Memory B cell (primary cell): Measurements from ENCODE around the gene CMIP.
A peak's percentile ranks its signal among the peaks of the same experiment; 100 is the strongest.
"Not testable (repeated sequence)": the region's sequence is repeated elsewhere in the genome, so short reads cannot be mapped to it uniquely, and the experiment has no call there.

ENCODE experiments used
- ATAC-seq: fragments of 150-1000 bp; cut with Tn5 transposase; 2 replicates; pipeline ENCODE4 v1.10.0; 2021; ENCODE audit warnings: low read depth, mild to moderate bottlenecking, moderate library complexity
- DNase-seq, 2 donors: peaks; one replicate each; pipeline ENCODE4 v3.0.0; 2022; ENCODE audit warnings: low spot score in 2 of 2
- H3K27ac Mint-ChIP-seq: one replicate; pipeline ENCODE4 v1.8.0; 2022; ENCODE audit warnings: mild to moderate bottlenecking, moderate library complexity, mixed read lengths
- H3K27me3 Mint-ChIP-seq: one replicate; pipeline ENCODE4 v1.8.0; 2022; ENCODE audit warnings: mixed read lengths
- H3K36me3 Mint-ChIP-seq: one replicate; pipeline ENCODE4 v1.8.0; 2022; ENCODE audit warnings: mild to moderate bottlenecking, mixed read lengths
- H3K4me1 Mint-ChIP-seq: one replicate; pipeline ENCODE4 v1.8.0; 2022; ENCODE audit warnings: mixed read lengths
- H3K4me3 Mint-ChIP-seq: one replicate; pipeline ENCODE4 v1.8.0; 2022; ENCODE audit warnings: mild to moderate bottlenecking, moderate library complexity, mixed read lengths
- H3K9me3 Mint-ChIP-seq: one replicate; pipeline ENCODE4 v1.8.0; 2022; ENCODE audit warnings: mixed read lengths

Gene CMIP

DNA sequence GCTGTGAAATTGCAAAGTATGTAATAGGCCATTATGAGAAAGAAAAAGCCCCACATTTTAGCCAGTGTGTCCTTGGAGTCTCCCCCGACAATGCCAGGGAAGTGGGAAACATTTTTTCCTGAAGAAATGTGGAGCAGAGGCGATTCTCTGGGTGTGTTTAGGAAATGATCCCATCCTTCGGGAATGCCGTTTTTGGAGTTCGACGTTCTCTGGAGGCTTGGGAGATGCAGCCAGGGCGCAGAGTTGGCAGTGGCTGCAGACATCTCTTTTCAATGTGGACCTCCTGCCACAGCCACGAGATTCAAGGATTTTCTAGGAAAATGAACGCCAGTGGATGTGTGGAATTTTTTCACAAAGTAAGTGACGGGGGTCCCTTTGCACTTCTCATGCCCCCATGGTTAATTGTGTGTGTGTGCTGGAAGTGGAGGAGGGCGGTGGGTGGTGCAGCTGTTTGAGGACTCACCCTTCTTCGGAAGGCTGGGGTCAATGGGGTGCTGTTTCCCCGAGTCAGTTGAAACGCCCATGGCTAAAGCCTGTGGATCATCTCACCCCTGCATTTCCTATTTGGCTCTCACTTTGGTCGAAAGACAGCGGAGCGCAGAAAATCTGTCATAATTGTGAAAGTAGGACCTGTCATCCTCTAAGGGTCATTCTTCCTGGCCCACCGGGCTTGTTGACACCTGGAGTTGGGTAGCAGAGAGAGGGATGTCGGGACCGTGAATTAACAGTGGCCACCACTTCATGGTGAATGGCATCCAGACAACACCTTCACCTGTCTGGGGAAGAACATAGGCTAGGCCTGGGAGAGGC is 73.2 kb downstream of the CMIP start:
- peaks cover 43% of the 10 kb centered on the region for H3K4me1 Mint-ChIP-seq
- DNase-seq: no peak
- H3K36me3 Mint-ChIP-seq: no peaks in the 10 kb centered on the region
- H3K27ac Mint-ChIP-seq: no peak overlapping the region
- H3K9me3 Mint-ChIP-seq: no peaks in the 10 kb centered on the region
- no peak for ATAC-seq
- no peaks in the 10 kb centered on the region for H3K27me3 Mint-ChIP-seq
- no peak overlapping the region for H3K4me3 Mint-ChIP-seq

DNA sequence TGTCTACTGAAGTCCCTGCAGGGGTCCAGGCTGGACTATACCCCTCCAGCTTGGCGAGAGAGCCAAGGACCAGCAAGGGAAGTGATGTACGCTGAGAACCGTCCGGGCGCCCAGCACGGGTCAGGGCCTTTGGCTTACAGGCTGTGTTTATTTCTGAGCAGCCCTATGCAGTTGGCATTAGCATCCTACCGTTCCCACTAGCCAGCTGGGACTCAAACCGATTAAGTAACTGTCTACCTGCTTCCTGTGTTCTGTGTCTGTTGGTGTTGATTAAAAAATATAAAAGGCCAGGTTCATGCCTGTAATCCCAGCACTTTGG is 73.8 kb downstream of the CMIP start:
- no peaks in the 10 kb centered on the region for H3K9me3 Mint-ChIP-seq
- DNase-seq (no peak), ATAC-seq (no peak)
- peaks cover 2% of the 10 kb centered on the region for H3K36me3 Mint-ChIP-seq
- H3K4me3 Mint-ChIP-seq: no peak overlapping the region
- no peak overlapping the region for H3K27ac Mint-ChIP-seq
- peaks cover 38% of the 10 kb centered on the region for H3K4me1 Mint-ChIP-seq
- no peaks in the 10 kb centered on the region for H3K27me3 Mint-ChIP-seq

GRCh38 chr16:81519301-81520150 is 74.9 kb downstream of the CMIP start:
- DNase-seq (no peak), ATAC-seq (no peak)
- Mint-ChIP-seq H3K9me3 (no peaks in the 10 kb centered on the region), H3K27ac (peak overlapping the region; percentile 84), H3K4me3 (no peak overlapping the region), H3K27me3 (no peaks in the 10 kb centered on the region), H3K36me3 (peaks cover 2% of the 10 kb centered on the region), H3K4me1 (peaks cover 29% of the 10 kb centered on the region)

- ATAC-seq: no peak
- H3K4me1 Mint-ChIP-seq: peaks cover 26% of the 10 kb centered on the region
- DNase-seq: no peak
- no peak overlapping the region for H3K4me3 Mint-ChIP-seq
- no peaks in the 10 kb centered on the region for H3K27me3 Mint-ChIP-seq
- H3K27ac Mint-ChIP-seq: peak overlapping the region; percentile 84
- no peaks in the 10 kb centered on the region for H3K9me3 Mint-ChIP-seq
- H3K36me3 Mint-ChIP-seq: peaks cover 2% of the 10 kb centered on the region
These were observed 75.5 kb downstream of the CMIP start for GRCh38 chr16:81520151-81520470.

DNA sequence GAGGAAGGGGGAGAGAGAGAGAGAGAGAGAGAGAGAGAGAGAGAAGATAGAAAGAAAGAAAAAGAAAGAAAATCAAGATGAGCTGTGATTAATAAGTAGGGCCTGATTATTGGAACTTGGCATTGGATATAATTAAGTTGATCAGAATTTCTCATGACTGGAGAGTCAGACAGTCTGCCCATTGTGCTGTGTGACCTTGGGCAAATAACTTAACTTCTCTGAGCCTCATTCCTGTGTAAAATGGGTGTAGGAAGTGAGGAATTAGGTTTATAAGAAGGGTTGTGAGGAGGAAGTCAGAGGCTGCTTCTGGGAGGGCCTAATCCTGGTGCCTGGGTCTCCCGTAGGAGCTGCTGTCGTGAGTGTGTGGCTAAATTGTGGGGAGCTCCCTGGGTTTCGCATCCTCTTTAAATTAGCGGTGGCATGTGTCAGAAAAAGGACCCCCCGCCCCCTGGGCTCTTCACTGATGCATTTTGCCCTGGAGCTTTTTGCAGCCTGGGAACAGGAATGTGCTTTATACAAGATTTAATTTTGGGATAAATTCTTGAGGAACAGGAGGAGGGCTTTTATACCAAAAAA is 76.0 kb downstream of the CMIP start:
- ATAC-seq: peak; percentile 52
- Mint-ChIP-seq H3K9me3 (no peaks in the 10 kb centered on the region), H3K4me3 (no peak overlapping the region), H3K36me3 (peaks cover 2% of the 10 kb centered on the region), H3K4me1 (peaks cover 26% of the 10 kb centered on the region), H3K27ac (peak overlapping the region; percentile 84), H3K27me3 (no peaks in the 10 kb centered on the region)
- no peak for DNase-seq

GRCh38 chr16:81521141-81521626 is 76.6 kb downstream of the CMIP start:
- H3K4me3 Mint-ChIP-seq: no peak overlapping the region
- H3K4me1 Mint-ChIP-seq: peaks cover 23% of the 10 kb centered on the region
- no peaks in the 10 kb centered on the region for H3K9me3 Mint-ChIP-seq
- peak overlapping the region; percentile 84 for H3K27ac Mint-ChIP-seq
- no peaks in the 10 kb centered on the region for H3K27me3 Mint-ChIP-seq
- ATAC-seq (peak; percentile 94), DNase-seq (peak; percentile 57 to 69)
- H3K36me3 Mint-ChIP-seq: peaks cover 2% of the 10 kb centered on the region

- ATAC-seq (no peak), DNase-seq (no peak)
- Mint-ChIP-seq H3K36me3 (peaks cover 5% of the 10 kb centered on the region), H3K4me3 (no peak overlapping the region), H3K9me3 (no peaks in the 10 kb centered on the region), H3K27me3 (no peaks in the 10 kb centered on the region), H3K27ac (no peak overlapping the region), H3K4me1 (peaks cover 22% of the 10 kb centered on the region)
These were observed 77.6 kb downstream of the CMIP start for GRCh38 chr16:81522108-81522701.

GRCh38 chr16:81522851-81523250 is 78.2 kb downstream of the CMIP start:
- not testable (repeated sequence) for H3K9me3 Mint-ChIP-seq, H3K27me3 Mint-ChIP-seq, ATAC-seq, DNase-seq, H3K4me3 Mint-ChIP-seq, H3K36me3 Mint-ChIP-seq
- Mint-ChIP-seq H3K4me1 (peaks cover 22% of the 10 kb centered on the region), H3K27ac (peak overlapping the region; percentile 33)

GRCh38 chr16:81523387-81524115 is 78.9 kb downstream of the CMIP start:
- H3K36me3 Mint-ChIP-seq: peaks cover 5% of the 10 kb centered on the region
- H3K27ac Mint-ChIP-seq: peak overlapping the region; percentile 33
- H3K4me1 Mint-ChIP-seq: peaks cover 24% of the 10 kb centered on the region
- H3K27me3 Mint-ChIP-seq: no peaks in the 10 kb centered on the region
- no peak overlapping the region for H3K4me3 Mint-ChIP-seq
- H3K9me3 Mint-ChIP-seq: no peaks in the 10 kb centered on the region
- ATAC-seq: no peak
- DNase-seq: no peak

GRCh38 chr16:81524382-81524781 is 79.8 kb downstream of the CMIP start:
- DNase-seq (no peak), ATAC-seq (no peak)
- Mint-ChIP-seq H3K27me3 (no peaks in the 10 kb centered on the region), H3K4me1 (peaks cover 31% of the 10 kb centered on the region), H3K4me3 (no peak overlapping the region), H3K9me3 (no peaks in the 10 kb centered on the region), H3K36me3 (peaks cover 5% of the 10 kb centered on the region), H3K27ac (no peak overlapping the region)

DNA sequence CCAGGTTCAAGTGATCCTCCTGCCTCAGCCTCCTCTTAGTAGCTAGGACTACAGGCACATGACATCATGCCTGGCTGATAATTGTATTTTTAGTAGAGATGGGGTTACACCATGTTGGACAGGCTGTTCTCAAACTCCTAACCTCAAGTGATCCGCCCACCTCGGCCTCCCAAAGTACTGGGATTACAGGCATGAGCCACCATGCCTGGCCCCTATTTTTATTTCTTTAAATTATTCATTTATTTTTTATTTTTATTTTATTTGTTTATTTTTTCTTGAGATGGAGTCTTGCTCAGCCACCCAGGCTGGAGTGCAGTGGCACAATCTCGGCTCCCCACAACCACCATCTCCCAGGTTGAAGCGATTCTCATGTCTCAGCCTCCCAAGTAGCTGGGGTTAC is 80.3 kb downstream of the CMIP start:
- DNase-seq, H3K27me3 Mint-ChIP-seq, H3K9me3 Mint-ChIP-seq, H3K4me3 Mint-ChIP-seq, ATAC-seq, H3K36me3 Mint-ChIP-seq, H3K27ac Mint-ChIP-seq: not testable (repeated sequence)
- peaks cover 26% of the 10 kb centered on the region for H3K4me1 Mint-ChIP-seq

GRCh38 chr16:81526199-81526598 is 81.6 kb downstream of the CMIP start:
- Mint-ChIP-seq H3K27me3 (no peaks in the 10 kb centered on the region), H3K9me3 (no peaks in the 10 kb centered on the region), H3K36me3 (peaks cover 5% of the 10 kb centered on the region), H3K27ac (no peak overlapping the region), H3K4me1 (peaks cover 15% of the 10 kb centered on the region), H3K4me3 (no peak overlapping the region)
- DNase-seq: no peak
- ATAC-seq: no peak

- no peaks in the 10 kb centered on the region for H3K27me3 Mint-ChIP-seq
- H3K27ac Mint-ChIP-seq: no peak overlapping the region
- ATAC-seq: no peak
- H3K4me3 Mint-ChIP-seq: no peak overlapping the region
- no peak for DNase-seq
- peaks cover 6% of the 10 kb centered on the region for H3K36me3 Mint-ChIP-seq
- no peaks in the 10 kb centered on the region for H3K9me3 Mint-ChIP-seq
- peaks cover 16% of the 10 kb centered on the region for H3K4me1 Mint-ChIP-seq
These were observed 82.3 kb downstream of the CMIP start for GRCh38 chr16:81526935-81527334.
